Measurements from ENCODE around the gene PCSK9. TPM values are rescaled to one million over a fixed set of nuclear protein-coding genes. Genes with fewer than 3 reads are reported as not detected.

Gene PCSK9
- total RNA-seq, 4 donors from 2014 or later = 0.07 TPM; not detected in 3

- in situ Hi-C loops (cut with MboI; ENCODE audit: low sequenced_read_pairs in 4 of 4) = loop anchor here in 1 of 4 donors (5.0 kb wide), 1 partner anchor 41 kb away; no protein-coding TSS in a partner anchor
- intact Hi-C loops (cut with DNase I; ENCODE audit: low total_unique reads) = no loop called here
- Histone ChIP-seq H3K36me3 (no peaks in the 10 kb centered on the region), H3K4me3 (no peak overlapping the region), H3K27me3 (peaks cover 13 to 16% (median 15%) of the 10 kb centered on the region in 3 donors), H3K4me1 (peaks cover 0 to 6% of the 10 kb centered on the region in 2 donors), H3K27ac (no peak overlapping the region), H3K9me3 (no peaks in the 10 kb centered on the region)
- DNase-seq (no peak), ATAC-seq (no peak)
- TF ChIP-seq POLR2A (IDR thresholded peaks at IDR 0.05) (no peak), CTCF (IDR thresholded peaks at IDR 0.05 in 4 of 5, conservative IDR thresholded peaks at IDR 0.05 in 1 of 5) (no peak)
These were observed 46.2 kb upstream of the PCSK9 start for GRCh38 chr1:54993140-54993539.

- Histone ChIP-seq H3K27me3 (peaks cover 13 to 16% (median 16%) of the 10 kb centered on the region in 3 donors), H3K36me3 (no peaks in the 10 kb centered on the region), H3K27ac (no peak overlapping the region), H3K9me3 (no peaks in the 10 kb centered on the region), H3K4me3 (no peak overlapping the region), H3K4me1 (peaks cover 0 to 6% of the 10 kb centered on the region in 2 donors)
- intact Hi-C loops (cut with DNase I; ENCODE audit: low total_unique reads) = no loop called here
- ATAC-seq (no peak), DNase-seq (no peak)
- in situ Hi-C loops (cut with MboI; ENCODE audit: low sequenced_read_pairs in 4 of 4) = loop anchor here in 1 of 4 donors (5.0 kb wide), 1 partner anchor 42 kb away; no protein-coding TSS in a partner anchor
- no peak for TF ChIP-seq CTCF (IDR thresholded peaks at IDR 0.05 in 4 of 5, conservative IDR thresholded peaks at IDR 0.05 in 1 of 5)
- TF ChIP-seq POLR2A (IDR thresholded peaks at IDR 0.05) = no peak
These were observed 44.9 kb upstream of the PCSK9 start for GRCh38 chr1:54994355-54994990.

- intact Hi-C loops (cut with DNase I; ENCODE audit: low total_unique reads) = no loop called here
- peaks cover 13 to 16% (median 16%) of the 10 kb centered on the region in 3 donors for H3K27me3 ChIP-seq
These were observed 44.2 kb upstream of the PCSK9 start for GRCh38 chr1:54995013-54995760.

GRCh38 chr1:54995835-54996234, 43.5 kb upstream of the PCSK9 start:
- no peak for ATAC-seq
- Histone ChIP-seq H3K9me3 (no peaks in the 10 kb centered on the region), H3K27me3 (peaks cover 13 to 16% (median 16%) of the 10 kb centered on the region in 3 donors), H3K27ac (no peak overlapping the region), H3K4me3 (no peak overlapping the region), H3K4me1 (peaks cover 0 to 6% of the 10 kb centered on the region in 2 donors), H3K36me3 (no peaks in the 10 kb centered on the region)
- intact Hi-C loops (cut with DNase I; ENCODE audit: low total_unique reads) (loop anchor here (1.0 kb wide), 3 partner anchors 23 to 51 kb away; no protein-coding TSS in a partner anchor), in situ Hi-C loops (cut with MboI; ENCODE audit: low sequenced_read_pairs in 4 of 4) (loop anchor here in 3 of 4 donors (5.0 kb wide), 2 partner anchors 44 to 49 kb away; no protein-coding TSS in a partner anchor)
- TF ChIP-seq POLR2A (IDR thresholded peaks at IDR 0.05) = no peak
- no peak for TF ChIP-seq CTCF (IDR thresholded peaks at IDR 0.05 in 4 of 5, conservative IDR thresholded peaks at IDR 0.05 in 1 of 5)
- DNase-seq = no peak

More at GRCh38 chr1:54995013-54995760, 44.2 kb upstream of the PCSK9 start:
- no peak for ATAC-seq
- TF ChIP-seq CTCF (IDR thresholded peaks at IDR 0.05 in 4 of 5, conservative IDR thresholded peaks at IDR 0.05 in 1 of 5) (no peak), POLR2A (IDR thresholded peaks at IDR 0.05) (no peak)
- no peak for DNase-seq
- no peaks in the 10 kb centered on the region for H3K9me3 ChIP-seq
- H3K36me3 ChIP-seq = no peaks in the 10 kb centered on the region
- H3K27ac ChIP-seq = no peak overlapping the region
- in situ Hi-C loops (cut with MboI; ENCODE audit: low sequenced_read_pairs in 4 of 4) = loop anchor here in 3 of 4 donors (5.0 kb wide), 2 partner anchors 43 to 48 kb away; no protein-coding TSS in a partner anchor
- no peak overlapping the region for H3K4me3 ChIP-seq
- peaks cover 0 to 6% of the 10 kb centered on the region in 2 donors for H3K4me1 ChIP-seq

Data from gastrocnemius medialis (tissue), 4 donors.